Neuronal stem cell (in vitro differentiated cells): ENCODE measurements around the gene TACSTD2.
"Not testable (repeated sequence)": the region's sequence is repeated elsewhere in the genome, so short reads cannot be mapped to it uniquely, and the experiment has no call there.

Experiments used
- DNase-seq: peaks from one replicate; pipeline ENCODE4 v3.0.0-alpha.2; 2013; ENCODE audit warnings: low spot score
- H2AFZ ChIP-seq: one replicate; pipeline ENCODE4 v1.6.1; 2013; ENCODE audit warnings: mild to moderate bottlenecking, low read length, inconsistent platforms
- H2AK5ac ChIP-seq: 2 replicates; pipeline ENCODE4 v1.6.1; 2013; ENCODE audit warnings: low read depth, mild to moderate bottlenecking, inconsistent platforms, low read length, moderate library complexity, mixed read lengths
- H2BK120ac ChIP-seq: 2 replicates; pipeline ENCODE4 v1.6.1; 2013; ENCODE audit warnings: low read depth, mild to moderate bottlenecking, inconsistent platforms, low read length, moderate library complexity, mixed read lengths
- H2BK12ac ChIP-seq: one replicate; pipeline ENCODE4 v1.6.1; 2013; ENCODE audit warnings: low read length, inconsistent platforms
- H2BK15ac ChIP-seq: 2 replicates; pipeline ENCODE4 v1.6.1; 2013; ENCODE audit warnings: mild to moderate bottlenecking, low read length, inconsistent platforms, mixed read lengths
- H2BK5ac ChIP-seq: one replicate; pipeline ENCODE4 v1.6.1; 2013; ENCODE audit warnings: inconsistent platforms, mild to moderate bottlenecking, low read length, moderate library complexity
- H3K14ac ChIP-seq: one replicate; pipeline ENCODE4 v1.6.1; 2013; ENCODE audit warnings: low read length, inconsistent platforms
- H3K18ac ChIP-seq: 2 replicates; pipeline ENCODE4 v1.6.1; 2013; ENCODE audit warnings: low read length, inconsistent platforms
- H3K23ac ChIP-seq: 2 replicates; pipeline ENCODE4 v1.6.1; 2013; ENCODE audit warnings: low read depth, mild to moderate bottlenecking, mixed read lengths, low read length, inconsistent platforms; ENCODE audit not compliant: poor library complexity
- H3K27ac ChIP-seq: replicated peaks from 3 replicates; pipeline ENCODE4 v1.5.1; 2013; ENCODE audit warnings: low read length, inconsistent platforms
- H3K27me3 ChIP-seq, 3 experiments: 2 replicates each; pipeline ENCODE4 v1.6.1; 2013; ENCODE audit warnings: low read length in 3 of 3, mild to moderate bottlenecking in 2 of 3, inconsistent platforms in 1 of 3, low read depth in 1 of 3, mixed read lengths in 1 of 3, moderate library complexity in 1 of 3; ENCODE audit not compliant: control insufficient read depth in 3 of 3, insufficient read depth in 3 of 3
- H3K36me3 ChIP-seq, 2 donors: replicated peaks in 1 of 2; 2 replicates each; pipeline ENCODE4 v1.6.1; 2013; ENCODE audit warnings: low read length in 2 of 2; ENCODE audit not compliant: control insufficient read depth in 2 of 2, insufficient read depth in 2 of 2
- H3K4ac ChIP-seq: 2 replicates; pipeline ENCODE4 v1.6.1; 2013; ENCODE audit warnings: inconsistent platforms, mild to moderate bottlenecking, low read length, moderate library complexity
- H3K4me1 ChIP-seq, 2 donors: 1 replicate in 1 of 2; 2 replicates in 1 of 2; pipeline ENCODE4 v1.6.1; 2013; ENCODE audit warnings: low read length in 2 of 2, low read depth in 1 of 2; ENCODE audit not compliant: control insufficient read depth in 2 of 2, insufficient read depth in 1 of 2
- H3K4me2 ChIP-seq: one replicate; pipeline ENCODE4 v1.6.1; 2013; ENCODE audit warnings: mild to moderate bottlenecking, low read length, inconsistent platforms; ENCODE audit not compliant: insufficient read depth, poor library complexity, severe bottlenecking
- H3K4me3 ChIP-seq, 2 donors: 2 replicates each; pipeline ENCODE4 v1.5.1; 2013; ENCODE audit warnings: low read length in 2 of 2, mild to moderate bottlenecking in 2 of 2, inconsistent platforms in 1 of 2, moderate library complexity in 1 of 2
- H3K79me1 ChIP-seq: one replicate; pipeline ENCODE4 v1.6.1; 2013; ENCODE audit warnings: low read depth, mild to moderate bottlenecking, inconsistent platforms, low read length, moderate library complexity
- H3K9ac ChIP-seq: one replicate; pipeline ENCODE4 v1.6.1; 2013; ENCODE audit warnings: mild to moderate bottlenecking, low read depth, low read length, inconsistent platforms; ENCODE audit not compliant: poor library complexity
- H3K9me3 ChIP-seq, 2 donors: replicated peaks in 1 of 2; 2 replicates each; pipeline versions ENCODE3 to v1.6.1; 2013; ENCODE audit warnings: low read length in 2 of 2, mild to moderate bottlenecking in 2 of 2, inconsistent platforms in 1 of 2, low read depth in 1 of 2, mixed read lengths in 1 of 2, moderate library complexity in 1 of 2; ENCODE audit not compliant: control insufficient read depth in 2 of 2, insufficient read depth in 1 of 2
- H4K8ac ChIP-seq: one replicate; pipeline ENCODE4 v1.6.1; 2013; ENCODE audit warnings: low read depth, mild to moderate bottlenecking, inconsistent platforms, low read length, moderate library complexity
- H4K91ac ChIP-seq: one replicate; pipeline ENCODE4 v1.6.1; 2013; ENCODE audit warnings: low read length, low read depth, mild to moderate bottlenecking, inconsistent platforms; ENCODE audit not compliant: poor library complexity
- WGBS, 2 donors: extraction: QIAGEN DNeasy Blood & Tissue Kit; methylation state at CpG; one replicate each; pipeline ENCODE4 v1.1.7; 2013; ENCODE audit warnings: missing lambda C conversion rate in 2 of 2, mixed read lengths in 1 of 2; ENCODE audit not compliant: insufficient read length in 2 of 2, insufficient replicate concordance in 1 of 2; ENCODE audit errors: extremely low coverage in 2 of 2; 5-methylcytosine and 5-hydroxymethylcytosine counted together

The TACSTD2 gene

GRCh38 chr1:58607391-58607790, 30.3 kb upstream of the TACSTD2 start:
- Histone ChIP-seq H3K4me2 (no peak overlapping the region), H2BK15ac (no peak overlapping the region), H3K4ac (no peak overlapping the region), H3K4me1 (no peaks in the 10 kb centered on the region), H2BK5ac (no peak overlapping the region), H3K9ac (no peak overlapping the region), H3K36me3 (no peaks in the 10 kb centered on the region), H2AFZ (no peak overlapping the region), H2BK120ac (no peak overlapping the region), H3K23ac (no peak overlapping the region), H2BK12ac (no peak overlapping the region), H3K9me3 (peaks cover 0 to 4% of the 10 kb centered on the region in 2 donors), H3K18ac (no peak overlapping the region), H4K91ac (no peak overlapping the region), H3K14ac (no peak overlapping the region), H3K79me1 (no peaks in the 10 kb centered on the region), H3K27me3 (no peaks in the 10 kb centered on the region), H2AK5ac (no peak overlapping the region), H3K4me3 (no peak overlapping the region), H4K8ac (no peak overlapping the region), H3K27ac (no peak overlapping the region)
- WGBS, 2 donors: no CpG with 5 or more reads among the region's 3 CpGs
- DNase-seq: no peak

GRCh38 chr1:58601921-58602320, 24.9 kb upstream of the TACSTD2 start:
- not testable (repeated sequence) for H3K23ac ChIP-seq, H3K27ac ChIP-seq, H3K36me3 ChIP-seq

GRCh38 chr1:58597996-58598395, 20.9 kb upstream of the TACSTD2 start:
- Histone ChIP-seq H2AK5ac (no peak overlapping the region), H3K18ac (no peak overlapping the region), H3K36me3 (no peaks in the 10 kb centered on the region), H3K27me3 (peaks cover 0 to 3% (median 2%) of the 10 kb centered on the region in 3 experiments), H3K14ac (no peak overlapping the region), H4K91ac (no peak overlapping the region), H2BK120ac (no peak overlapping the region), H3K4me1 (no peaks in the 10 kb centered on the region), H3K79me1 (no peaks in the 10 kb centered on the region), H2BK15ac (no peak overlapping the region), H4K8ac (no peak overlapping the region), H2AFZ (no peak overlapping the region), H3K9ac (no peak overlapping the region), H3K4ac (no peak overlapping the region), H3K4me2 (no peak overlapping the region), H3K9me3 (no peaks in the 10 kb centered on the region), H2BK5ac (no peak overlapping the region), H3K23ac (no peak overlapping the region), H3K27ac (no peak overlapping the region), H3K4me3 (no peak overlapping the region), H2BK12ac (no peak overlapping the region)
- DNase-seq: no peak
- WGBS, 2 donors: no CpG with 5 or more reads among the region's 6 CpGs

More at GRCh38 chr1:58601921-58602320, 24.9 kb upstream of the TACSTD2 start:
- not testable (repeated sequence) for H3K4me1 ChIP-seq, H3K4ac ChIP-seq, H3K14ac ChIP-seq, H3K27me3 ChIP-seq, H4K8ac ChIP-seq, H3K9ac ChIP-seq, H3K4me3 ChIP-seq, H3K4me2 ChIP-seq, H2BK5ac ChIP-seq, DNase-seq, H3K18ac ChIP-seq, H2BK120ac ChIP-seq, H3K9me3 ChIP-seq, H2AFZ ChIP-seq, H4K91ac ChIP-seq, H2BK12ac ChIP-seq, H2AK5ac ChIP-seq, H3K79me1 ChIP-seq, H2BK15ac ChIP-seq
- no CpG with 5 or more reads among the region's 1 CpG for WGBS, 2 donors

DNA sequence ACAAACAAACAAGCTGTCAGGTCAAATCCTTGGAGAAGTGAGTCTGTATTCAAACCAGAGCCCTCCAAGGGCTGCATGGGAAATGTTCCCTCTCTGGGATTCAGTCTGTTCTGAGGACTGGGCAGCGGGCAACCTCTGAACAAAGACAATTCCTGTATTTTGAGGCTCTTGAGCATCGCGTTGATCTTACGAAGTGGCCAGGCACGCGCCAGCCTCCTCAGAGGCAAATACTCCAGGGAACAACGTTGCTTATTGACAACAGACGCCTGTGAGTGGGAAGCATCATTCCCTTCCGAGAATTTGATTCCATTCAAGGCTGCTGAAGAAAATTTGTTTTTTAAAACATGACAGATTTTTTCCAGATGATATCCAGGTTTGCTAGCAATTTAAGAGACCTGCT, 20.0 kb upstream of the TACSTD2 start:
- Histone ChIP-seq H3K27ac (no peak overlapping the region), H2BK12ac (no peak overlapping the region), H3K9ac (no peak overlapping the region), H2BK120ac (no peak overlapping the region), H3K4ac (no peak overlapping the region), H3K23ac (no peak overlapping the region), H3K14ac (no peak overlapping the region), H4K8ac (no peak overlapping the region), H3K4me3 (no peak overlapping the region), H2BK15ac (no peak overlapping the region), H4K91ac (no peak overlapping the region), H3K9me3 (no peaks in the 10 kb centered on the region), H3K36me3 (no peaks in the 10 kb centered on the region), H3K18ac (no peak overlapping the region), H3K4me2 (no peak overlapping the region), H2AK5ac (no peak overlapping the region), H3K27me3 (peaks cover 0 to 3% (median 2%) of the 10 kb centered on the region in 3 experiments), H3K4me1 (peaks cover 0 to 2% of the 10 kb centered on the region in 2 donors), H3K79me1 (no peaks in the 10 kb centered on the region), H2BK5ac (no peak overlapping the region), H2AFZ (peak overlapping the region; percentile 56)
- no CpG with 5 or more reads among the region's 9 CpGs for WGBS, 2 donors
- DNase-seq: no peak
